ENCODE measurements around the gene NFKBIE. TPM values are rescaled to one million over a fixed set of nuclear protein-coding genes. Genes with fewer than 3 reads are reported as not detected.

NFKBIE gene
- total RNA-seq, 1 donor from 2014 or later: 11.1 TPM

GRCh38 chr6:44225579-44226325, 39.6 kb downstream of the NFKBIE start:
- H3K4me3 Mint-ChIP-seq (ENCODE audit: unreplicated experiment): peak overlapping the region; percentile 42

GRCh38 chr6:44224965-44225305, 40.4 kb downstream of the NFKBIE start:
- DNase-seq (ENCODE audit: extremely low spot score, unreplicated experiment): no peak
- peak overlapping the region; percentile 59 for H3K27ac Mint-ChIP-seq (ENCODE audit: unreplicated experiment)
- no peak for TF ChIP-seq CTCF (IDR thresholded peaks at IDR 0.05)
- H3K4me3 Mint-ChIP-seq (ENCODE audit: unreplicated experiment): peak overlapping the region; percentile 77
- H3K27me3 Mint-ChIP-seq (ENCODE audit: unreplicated experiment): no peaks in the 10 kb centered on the region
- peaks cover 82% of the 10 kb centered on the region for H3K4me1 Mint-ChIP-seq (ENCODE audit: unreplicated experiment)
- H3K9me3 Mint-ChIP-seq (ENCODE audit: unreplicated experiment): no peaks in the 10 kb centered on the region
- H3K36me3 Mint-ChIP-seq (ENCODE audit: unreplicated experiment): peaks cover 7% of the 10 kb centered on the region

More at GRCh38 chr6:44225579-44226325, 39.6 kb downstream of the NFKBIE start:
- TF ChIP-seq CTCF (IDR thresholded peaks at IDR 0.05): no peak
- peaks cover 11% of the 10 kb centered on the region for H3K36me3 Mint-ChIP-seq (ENCODE audit: unreplicated experiment)
- H3K27me3 Mint-ChIP-seq (ENCODE audit: unreplicated experiment): no peaks in the 10 kb centered on the region
- no peak for DNase-seq (ENCODE audit: extremely low spot score, unreplicated experiment)
- H3K9me3 Mint-ChIP-seq (ENCODE audit: unreplicated experiment): no peaks in the 10 kb centered on the region
- peak overlapping the region; percentile 70 for H3K27ac Mint-ChIP-seq (ENCODE audit: unreplicated experiment)
- H3K4me1 Mint-ChIP-seq (ENCODE audit: unreplicated experiment): peaks cover 77% of the 10 kb centered on the region

- no peak for DNase-seq (ENCODE audit: extremely low spot score, unreplicated experiment)
- Mint-ChIP-seq H3K4me3 (ENCODE audit: unreplicated experiment) (peak overlapping the region; percentile 77), H3K27ac (ENCODE audit: unreplicated experiment) (peak overlapping the region; percentile 59), H3K27me3 (ENCODE audit: unreplicated experiment) (no peaks in the 10 kb centered on the region), H3K36me3 (ENCODE audit: unreplicated experiment) (peaks cover 5% of the 10 kb centered on the region), H3K4me1 (ENCODE audit: unreplicated experiment) (peaks cover 82% of the 10 kb centered on the region), H3K9me3 (ENCODE audit: unreplicated experiment) (no peaks in the 10 kb centered on the region)
- no peak for TF ChIP-seq CTCF (IDR thresholded peaks at IDR 0.05)
Observed at GRCh38 chr6:44224029-44224964, 41.1 kb downstream of the NFKBIE start.

GRCh38 chr6:44223319-44224028, 41.9 kb downstream of the NFKBIE start, which contains the start of gene SLC29A1:
SLC29A1 (plus strand) TSS chr6:44223595; CDS start chr6:44227314, 3,719 bp downstream.
- Mint-ChIP-seq H3K27me3 (ENCODE audit: unreplicated experiment) (no peaks in the 10 kb centered on the region), H3K4me1 (ENCODE audit: unreplicated experiment) (peaks cover 81% of the 10 kb centered on the region), H3K4me3 (ENCODE audit: unreplicated experiment) (peak within 1 kb of the TSS; percentile 77), H3K36me3 (ENCODE audit: unreplicated experiment) (no peaks in the 10 kb centered on the region), H3K27ac (ENCODE audit: unreplicated experiment) (peak within 1 kb of the TSS; percentile 99), H3K9me3 (ENCODE audit: unreplicated experiment) (no peaks in the 10 kb centered on the region)
- DNase-seq (ENCODE audit: extremely low spot score, unreplicated experiment): no peak
- no peak for TF ChIP-seq CTCF (IDR thresholded peaks at IDR 0.05)

Measured in osteocyte (in vitro differentiated cells).